Mucosa of stomach (tissue), 1 donor: ENCODE results near the gene FAM3B.

Source experiments
- H3K27me3 ChIP-seq: one replicate; pipeline ENCODE4 v1.7.0; 2013; ENCODE audit warnings: mild to moderate bottlenecking, low read length; ENCODE audit not compliant: control insufficient read depth, insufficient read depth
- H3K36me3 ChIP-seq: one replicate; pipeline ENCODE4 v1.7.0; 2013; ENCODE audit warnings: low read length; ENCODE audit not compliant: control insufficient read depth, insufficient read depth
- H3K4me1 ChIP-seq: one replicate; pipeline ENCODE4 v1.7.0; 2013; ENCODE audit warnings: mild to moderate bottlenecking, low read length; ENCODE audit not compliant: control insufficient read depth, insufficient read depth
- H3K4me3 ChIP-seq: one replicate; pipeline ENCODE4 v1.7.0; 2013; ENCODE audit warnings: low read length
- H3K9ac ChIP-seq: one replicate; pipeline ENCODE4 v1.7.0; 2013; ENCODE audit warnings: mild to moderate bottlenecking, low read length, moderate library complexity
- H3K9me3 ChIP-seq: one replicate; pipeline ENCODE4 v1.7.0; 2013; ENCODE audit warnings: mild to moderate bottlenecking, low read length, moderate library complexity; ENCODE audit not compliant: control insufficient read depth
- donor health status: Pancreatic carcinoma.

The FAM3B gene

DNA sequence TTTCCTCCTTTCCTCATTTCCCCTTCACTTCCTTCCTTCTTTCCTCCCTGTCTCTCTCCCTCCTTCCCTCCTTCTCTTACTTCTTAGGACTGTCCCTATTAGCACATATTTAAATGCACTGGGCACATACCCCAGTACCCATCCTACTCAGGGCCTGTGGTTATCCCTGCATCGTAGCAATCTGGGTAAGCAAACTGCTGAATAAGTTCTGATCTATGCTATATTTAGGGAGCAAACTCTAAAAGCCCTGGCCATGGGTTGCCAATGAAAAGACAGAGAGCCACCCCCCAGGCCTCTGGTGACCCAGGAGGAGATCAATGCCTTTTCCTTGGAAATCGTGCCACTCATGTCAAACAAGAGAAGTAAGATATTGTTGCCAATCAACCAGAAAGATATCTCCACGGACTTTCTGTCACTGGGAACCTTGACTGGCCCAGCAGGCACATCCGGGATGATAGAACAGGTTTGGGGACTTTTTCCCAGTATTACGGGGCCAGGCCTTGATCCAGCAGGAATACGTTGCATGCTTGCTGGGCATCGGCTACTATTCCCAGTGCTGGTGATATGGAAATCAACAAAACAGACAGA is 5.4 kb downstream of the FAM3B start:
- Histone ChIP-seq H3K9ac (no peak overlapping the region), H3K4me3 (no peak overlapping the region), H3K36me3 (peaks cover 9% of the 10 kb centered on the region), H3K9me3 (no peaks in the 10 kb centered on the region), H3K27me3 (no peaks in the 10 kb centered on the region), H3K4me1 (peaks cover 84% of the 10 kb centered on the region)

DNA sequence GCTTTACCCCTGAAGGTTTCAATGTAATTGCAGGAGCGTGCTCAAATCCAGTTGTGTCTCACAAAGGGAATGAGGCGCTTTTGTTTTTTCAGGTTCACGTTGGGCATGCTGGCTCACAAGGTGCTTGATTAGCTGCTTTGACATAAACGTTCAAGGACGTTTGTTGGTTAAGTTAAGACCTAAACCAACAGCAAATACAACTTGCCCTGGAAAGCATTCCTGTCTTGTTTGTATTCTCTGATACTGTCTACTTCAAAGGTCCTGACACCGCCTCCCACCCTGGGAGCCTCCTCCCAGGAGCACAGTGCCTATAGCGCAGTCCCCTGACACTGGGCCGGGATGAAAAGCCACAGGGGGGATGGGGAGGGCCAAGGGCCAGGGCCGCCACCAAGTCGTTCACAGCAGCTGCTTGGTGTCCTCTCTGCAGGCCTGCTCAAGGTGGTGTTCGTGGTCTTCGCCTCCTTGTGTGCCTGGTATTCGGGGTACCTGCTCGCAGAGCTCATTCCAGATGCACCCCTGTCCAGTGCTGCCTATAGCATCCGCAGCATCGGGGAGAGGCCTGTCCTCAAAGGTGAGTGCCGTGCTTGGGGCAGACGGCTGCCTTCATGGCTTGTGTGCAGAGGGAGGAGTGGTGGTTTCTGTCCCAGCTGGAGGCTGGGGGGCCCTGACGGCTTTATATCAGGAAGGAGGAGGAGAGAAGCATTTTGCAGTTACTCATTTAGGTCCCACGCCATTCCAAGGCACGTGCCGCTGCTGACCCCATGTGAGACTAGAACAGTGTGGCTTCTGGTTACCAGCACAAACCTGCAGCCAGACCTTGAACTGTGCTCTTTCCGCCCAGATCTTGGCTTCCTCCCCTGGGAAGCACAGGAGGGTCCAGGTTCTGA is 6.1 kb downstream of the FAM3B start:
- Histone ChIP-seq H3K27me3 (no peaks in the 10 kb centered on the region), H3K4me3 (no peak overlapping the region), H3K9me3 (no peaks in the 10 kb centered on the region), H3K9ac (no peak overlapping the region), H3K4me1 (peaks cover 89% of the 10 kb centered on the region), H3K36me3 (peaks cover 9% of the 10 kb centered on the region)

DNA sequence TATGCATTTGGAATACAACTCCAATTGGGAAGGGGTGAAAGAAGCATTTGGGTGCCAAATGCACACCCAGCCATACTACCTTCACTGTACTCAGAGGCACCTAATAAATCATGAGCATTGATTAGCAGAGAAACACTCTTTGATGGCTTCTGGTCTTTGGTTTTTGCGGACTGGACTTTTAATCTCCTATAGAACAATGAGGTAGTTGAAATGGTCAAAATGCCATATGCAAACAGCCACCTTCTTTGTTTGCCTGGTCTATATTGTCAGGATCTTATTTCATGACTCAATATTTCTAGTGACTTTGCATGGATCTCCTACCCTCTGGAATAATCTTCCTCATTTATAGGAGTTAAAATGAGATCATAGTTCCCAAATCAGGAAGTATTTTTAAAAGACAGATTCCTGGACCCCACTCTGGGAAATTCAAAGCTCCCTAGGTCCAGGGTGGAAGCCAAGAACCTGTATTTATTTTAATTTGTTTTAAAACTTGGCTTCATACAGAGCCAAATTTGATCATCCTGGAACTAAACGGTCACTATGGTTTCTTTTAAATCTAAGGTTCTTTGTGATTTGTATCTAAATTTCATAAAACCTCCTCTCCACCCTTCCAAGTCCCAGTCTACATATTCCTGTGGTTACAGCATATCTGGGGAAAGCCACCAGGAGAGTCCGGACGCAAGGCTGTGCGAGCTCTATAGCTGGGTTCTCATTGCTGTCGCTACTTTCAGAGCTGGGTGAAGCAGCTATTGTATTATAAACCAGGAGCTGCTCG is 8.7 kb downstream of the FAM3B start:
- H3K9ac ChIP-seq, result peak overlapping the region; percentile 5
- no peak overlapping the region for H3K4me3 ChIP-seq
- peaks cover 10% of the 10 kb centered on the region for H3K36me3 ChIP-seq
- no peaks in the 10 kb centered on the region for H3K9me3 ChIP-seq
- peaks cover 70% of the 10 kb centered on the region for H3K4me1 ChIP-seq
- no peaks in the 10 kb centered on the region for H3K27me3 ChIP-seq

DNA sequence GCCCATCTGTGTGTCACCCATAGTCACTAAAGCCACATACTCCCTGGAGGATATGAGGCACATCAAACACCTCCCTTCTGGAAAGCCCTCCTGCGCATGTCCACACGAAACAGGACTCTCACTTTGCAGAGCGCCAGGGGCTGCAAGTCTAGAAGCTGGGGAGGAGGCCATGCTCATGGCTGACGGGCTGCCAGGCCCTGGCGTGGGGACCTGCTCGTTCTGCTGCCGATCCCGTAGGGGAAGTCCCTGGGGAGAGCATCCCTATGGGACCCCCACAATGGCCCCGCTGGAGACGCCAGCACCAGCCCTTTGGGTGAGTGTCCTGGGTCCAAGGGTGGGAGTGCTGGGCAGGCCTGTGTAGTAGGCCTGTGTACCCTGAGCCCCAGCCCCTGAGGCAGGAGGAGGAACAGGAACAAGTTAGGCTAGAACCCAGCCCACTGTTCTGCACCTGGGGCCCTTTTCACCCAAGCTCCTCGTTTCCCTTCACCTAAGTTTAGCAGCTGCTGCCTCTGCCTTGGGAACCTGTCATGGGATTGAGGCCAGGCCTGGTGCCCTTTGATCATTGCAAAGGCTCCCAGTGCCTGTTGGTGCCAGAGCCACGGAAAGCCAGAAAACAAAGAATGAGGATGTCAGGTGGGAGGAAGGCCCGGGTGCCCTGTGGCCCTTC is 9.9 kb downstream of the FAM3B start:
- Histone ChIP-seq H3K4me1 (peaks cover 57% of the 10 kb centered on the region), H3K27me3 (no peaks in the 10 kb centered on the region), H3K9me3 (no peaks in the 10 kb centered on the region), H3K4me3 (no peak overlapping the region), H3K9ac (peak overlapping the region; percentile 5), H3K36me3 (peaks cover 7% of the 10 kb centered on the region)

DNA sequence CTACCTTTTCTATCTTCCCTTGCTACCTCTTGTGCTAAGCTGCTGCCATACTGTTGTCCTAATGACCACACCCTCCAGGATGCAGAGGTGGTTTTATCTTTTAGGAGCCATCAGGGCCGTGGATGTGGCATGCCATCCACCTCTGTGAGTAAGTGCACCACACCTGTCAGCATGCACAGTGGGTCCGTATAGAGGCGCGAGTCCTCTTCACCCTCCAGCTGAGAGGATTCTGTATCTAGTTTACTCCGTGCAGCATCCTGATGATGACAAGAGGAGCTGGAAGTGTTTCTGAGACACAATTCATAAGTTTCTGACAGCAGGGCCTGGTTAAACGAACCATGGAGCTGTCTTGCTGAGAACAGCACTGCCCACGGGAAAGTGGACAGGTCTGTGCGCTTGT is 11.2 kb downstream of the FAM3B start:
- Histone ChIP-seq H3K4me3 (no peak overlapping the region), H3K9ac (no peak overlapping the region), H3K36me3 (peaks cover 7% of the 10 kb centered on the region), H3K4me1 (peaks cover 46% of the 10 kb centered on the region), H3K27me3 (no peaks in the 10 kb centered on the region), H3K9me3 (no peaks in the 10 kb centered on the region)

DNA sequence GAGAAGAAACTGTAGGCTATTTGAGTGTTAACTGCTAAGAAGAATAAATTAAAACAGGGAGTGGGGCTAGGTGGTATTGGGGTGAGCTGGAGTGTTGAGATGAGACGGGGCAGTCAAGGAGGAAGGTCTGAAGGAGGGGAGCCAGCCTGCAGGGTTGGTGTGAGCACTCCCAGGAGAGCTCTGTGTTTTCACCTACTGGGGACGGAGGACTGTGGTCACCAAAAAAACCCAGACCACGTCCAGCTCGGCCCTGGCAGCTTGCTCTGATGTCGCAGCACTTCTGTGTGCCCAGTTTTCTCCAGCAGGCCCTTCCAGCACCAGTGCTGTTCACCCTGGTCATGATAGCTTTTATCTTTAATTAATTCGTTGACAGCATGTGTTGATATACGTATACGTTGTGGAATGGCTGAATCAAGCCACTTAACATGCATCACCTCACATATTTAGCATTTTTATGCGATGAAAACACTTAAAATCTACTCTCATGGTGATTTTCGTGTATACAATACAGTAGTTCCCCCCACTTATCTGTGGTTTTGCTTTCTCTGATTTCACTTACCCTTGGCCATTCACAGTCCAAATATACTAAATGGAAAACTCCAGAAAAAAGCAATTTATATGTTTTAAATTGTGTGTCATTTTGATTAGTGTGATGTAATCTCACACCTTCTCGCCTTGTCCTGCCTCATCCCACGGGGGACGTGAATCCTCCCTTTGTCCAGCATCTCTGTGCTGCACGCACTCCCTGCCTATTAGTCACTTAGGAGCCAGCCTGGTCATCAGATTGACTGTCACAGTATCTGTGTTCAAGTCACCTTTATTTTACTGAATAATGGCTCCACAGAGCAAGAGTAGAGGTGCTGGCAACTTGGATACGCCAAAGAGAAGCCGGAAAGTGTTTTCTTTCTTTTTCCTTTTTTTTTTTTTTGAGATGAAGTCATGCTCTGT is 12.3 kb downstream of the FAM3B start:
- Histone ChIP-seq H3K9me3 (no peaks in the 10 kb centered on the region), H3K9ac (no peak overlapping the region), H3K36me3 (peaks cover 7% of the 10 kb centered on the region), H3K27me3 (no peaks in the 10 kb centered on the region), H3K4me1 (peaks cover 35% of the 10 kb centered on the region), H3K4me3 (no peak overlapping the region)

DNA sequence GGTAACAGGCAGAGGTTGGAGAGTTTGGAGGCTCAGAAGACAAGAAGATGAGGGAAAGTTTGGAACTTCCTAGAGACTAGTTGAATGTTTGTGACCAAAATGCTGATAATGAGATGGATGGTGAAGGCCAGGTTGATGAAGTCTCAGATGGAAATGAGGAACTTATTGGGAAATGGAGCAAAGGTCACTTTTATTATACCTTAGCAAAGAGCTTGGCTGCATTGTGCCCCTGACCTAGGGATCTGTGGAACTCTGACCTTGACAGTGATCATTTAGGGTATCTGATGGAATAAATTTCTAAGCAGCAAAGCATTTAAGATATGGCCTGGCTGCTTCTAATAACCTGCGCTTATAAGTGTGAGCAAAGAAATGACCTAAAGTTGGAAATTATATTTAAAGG is 17.2 kb downstream of the FAM3B start:
- Histone ChIP-seq H3K4me1 (no peaks in the 10 kb centered on the region), H3K9me3 (no peaks in the 10 kb centered on the region), H3K4me3 (no peak overlapping the region), H3K36me3 (peaks cover 7% of the 10 kb centered on the region), H3K27me3 (no peaks in the 10 kb centered on the region), H3K9ac (no peak overlapping the region)

DNA sequence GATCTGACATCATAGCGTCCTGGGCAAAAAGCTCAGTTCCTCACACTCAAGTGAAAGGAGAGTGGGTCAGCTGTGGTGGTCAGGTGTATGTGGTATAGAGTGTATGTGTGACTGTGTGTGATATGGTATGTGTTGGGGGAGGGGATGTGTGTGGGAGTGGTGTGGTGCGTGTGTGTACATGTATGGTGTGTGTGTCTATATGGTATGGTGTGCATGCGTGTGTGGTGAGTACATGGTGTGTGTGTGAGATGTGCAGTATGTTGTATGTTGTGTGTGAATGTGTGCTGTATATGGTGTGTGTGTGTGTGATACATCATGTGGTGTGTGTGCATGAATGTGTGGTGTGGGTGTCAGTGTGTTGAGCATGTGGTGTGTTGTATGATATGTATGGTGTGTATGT is 20.9 kb downstream of the FAM3B start:
- Histone ChIP-seq H3K4me1 (no peaks in the 10 kb centered on the region), H3K36me3 (no peaks in the 10 kb centered on the region), H3K27me3 (no peaks in the 10 kb centered on the region), H3K9me3 (no peaks in the 10 kb centered on the region), H3K4me3 (no peak overlapping the region), H3K9ac (no peak overlapping the region)

DNA sequence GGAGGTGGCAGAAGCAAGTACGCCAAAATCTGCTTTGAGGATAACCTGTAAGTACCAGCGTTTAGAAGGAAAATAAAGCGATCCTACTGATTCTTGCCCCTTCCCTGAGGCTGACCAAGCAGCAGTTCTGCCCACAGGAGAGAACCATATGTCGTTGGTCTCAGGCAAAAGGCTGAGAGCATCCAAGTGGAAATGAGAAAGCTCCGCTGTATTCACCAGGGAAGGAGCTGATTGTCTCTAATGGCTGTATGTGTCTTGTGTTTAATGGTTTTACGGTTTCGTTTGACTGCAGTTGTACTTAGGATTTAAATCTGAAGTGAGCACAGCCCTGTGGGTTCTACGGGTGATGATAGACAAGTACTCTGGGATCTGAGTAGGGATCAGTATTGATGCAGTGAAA is 21.9 kb downstream of the FAM3B start:
- Histone ChIP-seq H3K9me3 (no peaks in the 10 kb centered on the region), H3K9ac (no peak overlapping the region), H3K27me3 (no peaks in the 10 kb centered on the region), H3K4me1 (no peaks in the 10 kb centered on the region), H3K4me3 (no peak overlapping the region), H3K36me3 (no peaks in the 10 kb centered on the region)

DNA sequence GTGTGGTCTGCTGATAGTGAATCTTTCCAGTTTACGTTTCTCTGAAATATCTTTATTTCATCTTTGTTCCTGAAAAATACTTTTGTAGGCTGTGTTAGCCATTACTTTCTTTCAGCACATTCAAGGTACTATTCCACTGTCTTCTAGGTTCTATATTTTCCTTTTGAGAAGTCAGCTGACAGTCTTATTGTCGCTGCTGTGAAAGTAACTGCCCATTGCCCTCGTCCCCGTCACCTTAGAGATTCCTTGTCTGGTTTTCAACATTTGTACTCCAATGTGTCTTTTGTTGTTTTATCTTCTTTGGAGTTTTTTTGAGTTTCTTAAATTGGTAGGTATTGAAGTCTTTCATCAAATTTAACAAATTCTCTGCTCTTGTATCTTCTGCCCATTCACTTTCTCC is 25.4 kb downstream of the FAM3B start:
- H3K36me3 ChIP-seq, result no peaks in the 10 kb centered on the region
- H3K27me3 ChIP-seq, result no peaks in the 10 kb centered on the region
- no peaks in the 10 kb centered on the region for H3K9me3 ChIP-seq
- peaks cover 15% of the 10 kb centered on the region for H3K4me1 ChIP-seq
- no peak overlapping the region for H3K4me3 ChIP-seq
- no peak overlapping the region for H3K9ac ChIP-seq

DNA sequence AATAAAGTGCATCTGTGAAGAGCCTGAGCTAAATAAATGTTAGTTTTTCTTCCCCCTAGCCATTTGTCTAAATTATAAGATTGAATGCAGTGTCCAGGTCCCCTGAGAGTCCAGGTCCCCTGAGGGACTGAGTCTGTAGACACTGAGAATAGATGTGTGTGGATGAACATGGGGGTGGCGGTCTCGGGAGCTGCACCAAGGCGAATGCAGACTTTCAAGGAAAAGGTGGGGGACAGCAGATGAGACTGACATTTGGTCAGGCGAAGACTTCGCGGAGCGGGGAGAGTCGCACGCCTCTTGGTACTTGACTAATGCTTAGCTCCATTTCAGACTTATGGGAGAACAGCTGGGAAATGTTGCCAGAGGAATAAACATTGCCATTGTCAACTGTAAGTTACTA is 27.5 kb downstream of the FAM3B start:
- H3K36me3 ChIP-seq, result no peaks in the 10 kb centered on the region
- H3K27me3 ChIP-seq, result no peaks in the 10 kb centered on the region
- no peaks in the 10 kb centered on the region for H3K9me3 ChIP-seq
- peaks cover 26% of the 10 kb centered on the region for H3K4me1 ChIP-seq
- H3K9ac ChIP-seq, result no peak overlapping the region
- H3K4me3 ChIP-seq, result no peak overlapping the region
